Ishikawa (cell line): ENCODE measurements around the gene CLCNKB.

Experiments
- CEBPB ChIP-seq: IDR thresholded peaks from 2 replicates; pipeline ENCODE4 v1.6.1; 2012
- CREB1 ChIP-seq: IDR thresholded peaks from 2 replicates; pipeline ENCODE4 v1.6.1; 2012; ENCODE audit warnings: low read depth
- EGR1 ChIP-seq: IDR thresholded peaks from 2 replicates; pipeline ENCODE4 v1.6.1; 2012
- EP300 ChIP-seq: IDR thresholded peaks from 2 replicates; pipeline ENCODE4 v1.6.1; 2012; ENCODE audit warnings: borderline replicate concordance
- FOXM1 ChIP-seq: IDR thresholded peaks from 2 replicates; pipeline ENCODE4 v1.6.1; 2012; ENCODE audit warnings: low read depth, borderline replicate concordance
- MAX ChIP-seq: IDR thresholded peaks from 2 replicates; pipeline ENCODE4 v1.6.1; 2012
- NFIC ChIP-seq: IDR thresholded peaks from 2 replicates; pipeline ENCODE4 v1.6.1; 2012
- RAD21 ChIP-seq: IDR thresholded peaks from 2 replicates; pipeline ENCODE4 v1.6.1; 2012; ENCODE audit warnings: low read depth
- REST ChIP-seq: IDR thresholded peaks from 2 replicates; pipeline ENCODE4 v1.6.1; 2012; ENCODE audit warnings: low read depth, mild to moderate bottlenecking
- TAF1 ChIP-seq: IDR thresholded peaks from 2 replicates; pipeline ENCODE4 v1.6.1; 2012; ENCODE audit warnings: low read depth, mild to moderate bottlenecking
- TCF12 ChIP-seq: IDR thresholded peaks from 2 replicates; pipeline ENCODE4 v1.6.1; 2012; ENCODE audit warnings: low read depth
- TEAD4 ChIP-seq: IDR thresholded peaks from 2 replicates; pipeline ENCODE4 v1.6.1; 2012
- USF1 ChIP-seq: IDR thresholded peaks from 2 replicates; pipeline ENCODE4 v1.6.1; 2012
- YY1 ChIP-seq: IDR thresholded peaks from 2 replicates; pipeline ENCODE4 v1.6.1; 2012; ENCODE audit warnings: low read depth
- ZBTB7A ChIP-seq: IDR thresholded peaks from 2 replicates; pipeline ENCODE4 v1.6.1; 2012; ENCODE audit warnings: low read depth

CLCNKB gene

GRCh38 chr1:16068356-16069270 is 25.0 kb downstream of the CLCNKB start:
- no peak for TF ChIP-seq TCF12
- no peak for TF ChIP-seq MAX
- TF ChIP-seq YY1 = no peak
- TF ChIP-seq CEBPB = no peak
- no peak for TF ChIP-seq ZBTB7A
- TF ChIP-seq TEAD4 = no peak
- TF ChIP-seq CREB1 = no peak
- TF ChIP-seq REST = no peak
- TF ChIP-seq USF1 = no peak
- TF ChIP-seq NFIC = no peak
- TF ChIP-seq FOXM1 = no peak
- TF ChIP-seq EGR1 = no peak
- TF ChIP-seq TAF1 = no peak
- TF ChIP-seq EP300 = no peak
- TF ChIP-seq RAD21 = no peak

GRCh38 chr1:16070640-16071355 is 27.2 kb downstream of the CLCNKB start:
- no peak for TF ChIP-seq USF1
- no peak for TF ChIP-seq TCF12
- TF ChIP-seq MAX = no peak
- no peak for TF ChIP-seq YY1
- no peak for TF ChIP-seq EGR1
- TF ChIP-seq CREB1 = no peak
- no peak for TF ChIP-seq RAD21
- no peak for TF ChIP-seq CEBPB
- TF ChIP-seq TAF1 = no peak
- TF ChIP-seq REST = no peak
- TF ChIP-seq ZBTB7A = no peak
- no peak for TF ChIP-seq NFIC
- TF ChIP-seq EP300 = no peak
- no peak for TF ChIP-seq TEAD4

GRCh38 chr1:16071614-16072013 is 28.0 kb downstream of the CLCNKB start:
- TF ChIP-seq MAX (no peak), TCF12 (no peak), REST (no peak)

GRCh38 chr1:16072095-16072494 is 28.5 kb downstream of the CLCNKB start:
- TF ChIP-seq USF1 = no peak
